ENCODE data around the gene RBMS3.
"Not testable (repeated sequence)": the region's sequence is repeated elsewhere in the genome, so short reads cannot be mapped to it uniquely, and the experiment has no call there.

RBMS3 gene

GRCh38 chr3:29345516-29346300 lies 64.8 kb downstream of the RBMS3 start:
- DNase-seq: no peak

DNA sequence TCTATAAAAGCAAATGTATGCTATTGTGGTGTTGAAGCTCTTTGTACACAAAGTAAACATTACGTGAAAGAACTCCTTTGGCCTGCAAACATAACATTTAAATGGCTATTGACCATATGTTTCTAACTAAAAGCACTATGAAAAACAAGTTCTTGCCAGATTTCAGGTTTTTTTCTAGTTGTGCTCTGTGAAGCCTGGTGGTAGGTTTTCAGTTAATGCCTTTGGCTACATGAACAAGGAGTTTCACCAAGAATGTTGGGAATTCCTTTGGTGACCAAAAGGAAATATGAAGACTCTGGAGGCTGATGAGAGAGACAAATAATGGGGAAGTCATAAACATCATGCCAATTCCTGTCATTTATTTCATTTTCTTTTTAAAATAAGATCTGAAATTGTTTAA lies 66.0 kb downstream of the RBMS3 start:
- DNase-seq: no peak

DNA sequence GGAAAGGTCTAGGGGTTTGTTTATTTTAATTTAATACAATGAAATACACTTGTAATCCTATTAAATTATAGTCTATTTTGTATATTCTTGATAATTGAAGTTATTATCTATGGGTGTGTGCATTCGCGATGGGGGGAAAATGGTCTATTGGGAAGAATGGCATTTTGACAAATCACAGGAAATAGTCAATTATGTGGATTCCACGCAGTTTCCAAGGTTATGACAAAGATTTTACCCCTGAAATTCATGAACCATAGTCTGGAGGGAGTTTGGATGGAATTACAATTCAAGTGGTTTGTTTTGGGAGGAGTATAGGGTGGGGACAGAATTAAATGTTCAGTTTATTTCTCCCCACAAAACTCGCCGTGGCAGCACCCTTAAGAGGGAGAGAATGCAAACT lies 66.5 kb downstream of the RBMS3 start:
- no peak for DNase-seq

- DNase-seq: no peak
Observed at GRCh38 chr3:29348316-29348715, 67.4 kb downstream of the RBMS3 start.

DNA sequence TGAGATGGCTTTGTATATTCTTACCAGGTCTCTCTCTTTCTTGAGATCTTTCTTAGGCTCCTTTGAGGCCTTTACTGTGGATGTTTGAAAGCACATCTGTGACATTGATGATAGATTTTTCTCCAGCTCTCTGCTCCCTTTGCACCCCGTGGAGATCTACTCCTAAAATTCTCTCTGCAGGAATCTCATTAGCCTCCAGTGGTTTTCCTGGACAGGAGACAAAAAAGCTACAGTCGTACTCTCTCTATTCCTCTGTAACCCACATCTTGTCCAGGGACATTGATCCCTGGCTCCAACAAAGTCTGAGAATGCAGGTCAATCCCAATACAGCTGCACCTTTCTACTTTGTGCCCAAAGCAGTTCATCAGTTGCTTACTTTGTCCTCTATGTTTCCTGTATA lies 68.2 kb downstream of the RBMS3 start:
- DNase-seq: no peak

- DNase-seq: no peak
Observed at GRCh38 chr3:29353807-29354206, 72.9 kb downstream of the RBMS3 start.

- no peak for DNase-seq
Observed at GRCh38 chr3:29354894-29355293, 74.0 kb downstream of the RBMS3 start.

DNA sequence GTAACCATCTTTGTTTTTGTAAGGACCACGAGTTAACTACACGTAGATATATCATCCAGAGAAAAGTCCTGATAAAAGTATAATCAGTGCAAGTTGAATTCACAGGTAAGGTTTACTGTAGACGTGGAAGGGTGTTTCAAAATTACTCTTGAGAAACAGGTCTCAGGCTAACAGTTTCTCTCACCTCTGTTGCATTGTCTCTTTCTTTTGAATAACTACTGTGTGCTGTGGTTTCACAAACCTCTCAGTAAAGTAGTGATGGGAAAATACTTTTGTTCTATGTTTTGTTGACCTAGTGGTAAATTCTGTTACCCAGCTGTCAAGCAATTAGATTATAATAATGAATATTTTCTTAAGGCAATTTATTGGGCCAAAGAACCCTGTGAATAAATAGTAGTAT lies 75.2 kb downstream of the RBMS3 start:
- DNase-seq: no peak

DNA sequence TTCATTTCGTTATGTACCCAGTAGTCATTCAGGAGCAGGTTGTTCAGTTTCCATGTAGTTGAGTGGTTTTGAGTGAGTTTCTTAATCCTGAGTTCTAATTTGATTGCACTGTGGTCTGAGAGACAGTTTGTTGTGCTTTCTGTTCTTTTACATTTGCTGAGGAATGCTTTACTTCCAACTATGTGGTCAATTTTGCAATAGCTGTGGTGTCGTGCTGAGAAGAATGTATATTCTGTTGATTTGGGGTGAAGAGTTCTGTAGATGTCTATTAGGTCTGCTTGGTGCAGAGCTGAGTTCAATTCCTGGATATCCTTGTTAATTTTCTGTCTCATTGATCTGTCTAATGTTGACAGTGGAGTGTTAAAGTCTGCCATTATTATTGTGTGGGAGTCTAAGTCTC lies 79.4 kb downstream of the RBMS3 start:
- not testable (repeated sequence) for DNase-seq

GRCh38 chr3:29363110-29363509 lies 82.2 kb downstream of the RBMS3 start:
- DNase-seq: no peak

DNA sequence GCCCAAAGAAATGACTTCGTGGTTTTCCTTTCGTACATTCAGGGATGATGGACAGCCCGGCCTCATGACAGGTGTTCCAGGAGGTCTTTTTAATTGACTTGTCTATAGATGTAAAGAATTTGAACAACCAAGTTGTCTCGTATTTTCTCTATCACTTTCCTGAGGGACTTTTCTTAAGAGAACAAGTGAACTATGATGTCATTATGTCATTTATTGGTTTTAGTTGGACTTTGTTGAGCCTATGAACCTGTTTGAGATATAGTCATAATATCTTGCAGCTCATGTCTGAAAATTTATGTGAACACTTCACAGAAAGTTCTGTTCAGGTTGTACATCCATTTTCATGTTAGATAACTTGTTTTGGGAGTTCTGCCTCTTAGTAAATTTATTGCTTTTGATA lies 89.2 kb downstream of the RBMS3 start:
- no peak for DNase-seq

GRCh38 chr3:29370476-29371420 lies 89.9 kb downstream of the RBMS3 start:
- DNase-seq: no peak

- DNase-seq: no peak
Observed at GRCh38 chr3:29373131-29373680, 92.3 kb downstream of the RBMS3 start.

DNA sequence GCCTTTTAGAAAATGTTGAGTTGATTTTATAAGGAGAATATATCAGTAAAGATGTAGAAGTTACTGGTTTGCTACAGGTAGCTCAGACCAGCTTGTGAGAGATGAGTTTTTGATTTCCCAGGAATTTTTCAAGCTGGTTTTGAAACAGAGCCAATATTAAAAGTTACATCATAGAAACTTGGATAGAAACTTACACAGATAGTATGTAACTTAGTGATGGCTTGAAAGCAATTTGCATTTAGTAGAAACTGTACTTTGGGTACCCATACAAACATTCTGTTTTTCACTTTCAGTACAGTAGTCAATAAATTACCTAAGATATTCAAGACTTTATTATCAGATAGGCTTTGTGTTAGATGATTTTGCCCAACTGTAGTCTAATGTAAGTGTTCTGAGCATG lies 93.4 kb downstream of the RBMS3 start:
- DNase-seq: no peak

- no peak for DNase-seq
Observed at GRCh38 chr3:29379097-29379496, 98.2 kb downstream of the RBMS3 start.

DNA sequence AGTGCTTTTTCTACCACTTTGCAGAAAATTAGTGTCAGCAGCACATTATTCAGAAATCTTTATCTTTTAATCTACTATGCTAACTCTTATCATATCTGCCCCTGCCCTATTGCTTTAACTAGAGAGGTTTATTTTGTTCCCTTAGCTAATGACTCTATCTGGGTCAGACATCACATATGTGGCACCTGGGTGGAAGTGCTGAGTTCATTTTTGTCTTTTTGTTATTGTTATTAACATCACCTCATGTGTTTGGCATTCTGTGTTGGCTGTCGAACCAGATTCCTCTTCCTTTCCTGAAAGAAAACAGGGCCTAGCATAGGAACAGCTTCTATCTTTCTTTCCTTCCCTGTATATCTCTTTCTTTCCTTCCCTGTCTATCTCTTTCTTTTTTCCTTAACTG lies 100.7 kb downstream of the RBMS3 start:
- no peak for DNase-seq

GRCh38 chr3:29382409-29382808 lies 101.5 kb downstream of the RBMS3 start:
- DNase-seq: no peak

- DNase-seq: no peak
Observed at GRCh38 chr3:29382845-29383244, 102.0 kb downstream of the RBMS3 start.

GRCh38 chr3:29384640-29385039 lies 103.8 kb downstream of the RBMS3 start:
- DNase-seq: no peak

GRCh38 chr3:29385046-29385830 lies 104.4 kb downstream of the RBMS3 start:
- no peak for DNase-seq

DNA sequence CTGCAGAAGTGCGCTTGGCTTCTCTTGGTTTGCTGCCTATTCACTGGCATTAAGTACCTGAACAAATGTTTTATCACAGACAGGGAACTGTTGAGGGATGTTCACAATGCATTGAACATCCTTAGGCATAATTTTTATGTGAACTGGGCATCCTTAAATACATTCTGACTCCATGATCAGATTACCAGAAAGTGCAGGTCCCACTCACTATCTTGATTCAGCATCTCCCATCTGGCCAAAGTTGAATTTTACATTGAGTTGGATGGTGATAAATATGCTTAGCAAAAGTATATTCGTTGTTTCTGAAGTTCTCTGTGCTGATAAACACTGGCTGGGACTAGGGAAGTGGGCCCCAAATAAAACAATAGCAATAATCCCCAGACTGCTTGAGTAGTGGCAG lies 108.5 kb downstream of the RBMS3 start:
- no peak for DNase-seq

DNA sequence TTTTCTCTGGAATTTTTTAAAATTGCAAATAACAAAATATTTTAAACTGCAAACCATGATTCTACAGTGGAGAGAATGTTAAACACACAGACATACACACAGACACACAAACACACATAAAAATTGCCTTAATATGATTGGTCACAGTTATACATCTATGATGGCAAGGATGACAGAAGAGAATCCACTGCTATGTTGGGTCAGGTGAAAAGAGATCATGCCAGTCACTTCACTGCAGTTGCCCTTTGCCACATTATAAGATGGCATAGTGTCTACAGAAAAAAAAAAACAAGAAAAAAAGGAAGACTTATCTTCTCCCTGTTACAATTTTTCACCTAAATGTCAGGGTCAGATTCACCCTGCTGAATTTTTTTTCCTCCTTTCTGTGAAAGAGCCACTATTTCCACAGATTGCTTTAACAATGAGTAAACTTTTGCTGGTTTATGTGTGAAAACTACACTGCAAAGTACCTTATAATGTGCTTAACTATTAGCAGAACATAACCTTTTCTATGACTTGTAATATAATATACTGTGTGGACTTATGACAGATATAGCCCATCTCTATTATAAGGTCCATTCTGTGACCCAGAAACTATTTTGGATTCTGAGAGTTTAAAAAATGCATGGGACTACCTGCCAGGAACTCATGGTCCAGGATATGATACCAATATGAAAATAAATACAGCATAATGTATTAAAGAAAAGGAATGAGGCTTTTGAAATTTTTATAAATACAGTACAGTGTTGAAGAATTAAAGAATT lies 111.9 kb downstream of the RBMS3 start:
- DNase-seq: no peak

Measured in DMS53 (cell line).